HepG2 (cell line): ENCODE data around the gene HACD1. TPM values are rescaled to one million over a fixed set of nuclear protein-coding genes. Genes with fewer than 3 reads are reported as not detected.

ENCODE experiments used
- BCL6 ChIP-seq: IDR thresholded peaks from 2 replicates; pipeline ENCODE4 v1.6.1; 2016; ENCODE audit warnings: missing genetic modification reagents, missing compliant biosample characterization
- FOXP1 ChIP-seq, 2 experiments: fragments of 450-650 bp in 1 of 2; IDR thresholded peaks; 2 replicates each; pipeline ENCODE4 v1.6.1; 2017 to 2018; ENCODE audit warnings: antibody characterized with exemption in 1 of 2
- GTF2F1 ChIP-seq: fragments of 150-350 bp; IDR thresholded peaks from 2 replicates; pipeline ENCODE4 v1.6.1; 2014; ENCODE audit warnings: low read length
- HNRNPLL ChIP-seq: fragments of 200-400 bp; formaldehyde crosslinking; IDR thresholded peaks from 2 replicates; pipeline ENCODE4 v1.6.1; 2017; ENCODE audit warnings: mild to moderate bottlenecking, low read depth, low read length; ENCODE audit not compliant: poor library complexity, severe bottlenecking
- KDM5B ChIP-seq: sonication (generic); formaldehyde crosslinking; IDR thresholded peaks from 2 replicates; pipeline ENCODE4 v1.4.0; 2020; ENCODE audit warnings: missing genetic modification reagents, mild to moderate bottlenecking, borderline replicate concordance
- MAZ ChIP-seq, 2 experiments: sonication (generic) in 1 of 2; formaldehyde crosslinking in 1 of 2; IDR thresholded peaks; 2 replicates each; pipeline versions ENCODE4 v1.5.0 to v1.6.1; 2012 to 2020; ENCODE audit warnings: low read depth in 2 of 2, mild to moderate bottlenecking in 2 of 2, borderline replicate concordance in 1 of 2, improper control_type of control experiment in 1 of 2, low read length in 1 of 2, missing genetic modification reagents in 1 of 2, moderate library complexity in 1 of 2
- MEIS2 ChIP-seq: sonication (generic); formaldehyde crosslinking; IDR thresholded peaks from 2 replicates; pipeline ENCODE4 v1.9.0; 2021; ENCODE audit warnings: mild to moderate bottlenecking, missing genetic modification reagents
- NRL ChIP-seq: sonication (generic); formaldehyde crosslinking; IDR thresholded peaks from 2 replicates; pipeline ENCODE4 v1.5.0; 2020; ENCODE audit warnings: missing genetic modification reagents, mild to moderate bottlenecking, moderate library complexity, borderline replicate concordance
- PHB2 ChIP-seq: fragments of 450-650 bp; IDR thresholded peaks from 2 replicates; pipeline ENCODE4 v1.6.1; 2018; ENCODE audit not compliant: partially characterized antibody
- PHF8 ChIP-seq: sonication (generic); formaldehyde crosslinking; IDR thresholded peaks from 2 replicates; pipeline ENCODE4 v1.5.0; 2020; ENCODE audit warnings: missing genetic modification reagents
- RAD51 ChIP-seq: fragments of 450-650 bp; IDR thresholded peaks from 2 replicates; pipeline ENCODE4 v1.6.1; 2016; ENCODE audit warnings: borderline replicate concordance
- REXO4 ChIP-seq: sonication (generic); formaldehyde crosslinking; IDR thresholded peaks from 2 replicates; pipeline ENCODE4 v1.8.0; 2022; ENCODE audit warnings: missing genetic modification reagents, mild to moderate bottlenecking, borderline replicate concordance
- XRCC5 ChIP-seq: fragments of 200-400 bp; formaldehyde crosslinking; optimal IDR thresholded peaks from 2 replicates; pipeline ENCODE3; 2017; ENCODE audit warnings: mild to moderate bottlenecking, low read length
- ZHX1 ChIP-seq: sonication (generic); formaldehyde crosslinking; IDR thresholded peaks from 2 replicates; pipeline ENCODE4 v1.8.1; 2022; ENCODE audit warnings: low read depth, mild to moderate bottlenecking, missing genetic modification reagents
- ZIK1 ChIP-seq: sonication (generic); formaldehyde crosslinking; IDR thresholded peaks from 2 replicates; pipeline ENCODE4 v1.5.0; 2020; ENCODE audit warnings: mild to moderate bottlenecking, low read depth, missing genetic modification reagents, borderline replicate concordance
- ZNF280B ChIP-seq: sonication (generic); formaldehyde crosslinking; IDR thresholded peaks from 2 replicates; pipeline ENCODE4 v1.5.0; 2020; ENCODE audit warnings: missing genetic modification reagents, mild to moderate bottlenecking, borderline replicate concordance
- ZNF33B ChIP-seq: sonication (generic); formaldehyde crosslinking; IDR thresholded peaks from 2 replicates; pipeline ENCODE4 v1.5.1; 2020; ENCODE audit warnings: mild to moderate bottlenecking, missing genetic modification reagents
- ZNF556 ChIP-seq: sonication (generic); formaldehyde crosslinking; IDR thresholded peaks from 2 replicates; pipeline ENCODE4 v1.4.0; 2020; ENCODE audit warnings: mild to moderate bottlenecking, missing genetic modification reagents, borderline replicate concordance
- ZSCAN9 ChIP-seq: IDR thresholded peaks from 2 replicates; pipeline ENCODE4 v1.6.1; 2016; ENCODE audit warnings: borderline replicate concordance
- ZUFSP ChIP-seq: sonication (generic); formaldehyde crosslinking; IDR thresholded peaks from 2 replicates; pipeline ENCODE4 v1.9.0; 2021; ENCODE audit warnings: missing genetic modification reagents, mild to moderate bottlenecking, borderline replicate concordance
- polyA plus RNA-seq, 8 experiments: library from polyadenylated mRNA; depleted of rRNA in 3 of 8; stranded (reverse) in 7 of 8; unstranded in 1 of 8; fragments of >200 nt; fragmentation: Illumina TruSeq in 4 of 8; extraction: Trizol in 4 of 8; gene quantifications; 2 replicates each; pipeline versions ENCODE4 v1.2.1 to v1.2.3, GENCODE V29; 2011 to 2016; ENCODE audit warnings: low read depth in 4 of 8, missing spikeins in 1 of 8, mixed read lengths in 1 of 8; ENCODE audit not compliant: insufficient read depth in 1 of 8
- total RNA-seq, 5 experiments: library from RNA; depleted of rRNA; stranded (reverse); fragments of >200 nt; fragmentation: Illumina TruSeq; extraction: Trizol; gene quantifications; 2 replicates each; pipeline ENCODE4 v1.2.3, GENCODE V29; 2016; ENCODE audit warnings: low read depth in 1 of 5
- TF ChIP-seq, protein P1 (sequence below): sonication (generic); formaldehyde crosslinking; IDR thresholded peaks from 2 replicates; pipeline ENCODE4 v1.5.0; 2020; ENCODE audit warnings: missing genetic modification reagents

Gene HACD1
- total and polyA plus RNA-seq, 2 of the 13 experiments (the other 11 are each of a cell fraction or from before 2014, with no cell fraction given), result 43.4 to 47.6 TPM

GRCh38 chr10:17617031-17617911 is at the start of gene HACD1 (continued):
- peak; percentile 55; the same call in 1 of the 2 replicates for TF ChIP-seq ZHX1 (CRISPR knock-in tag)
- TF ChIP-seq REXO4 (CRISPR knock-in tag), result no peak
- TF ChIP-seq GTF2F1, result no peak
- peak; percentile 5 for TF ChIP-seq MEIS2 (CRISPR knock-in tag)
- TF ChIP-seq RAD51, result no peak
- TF ChIP-seq, protein P1, sequence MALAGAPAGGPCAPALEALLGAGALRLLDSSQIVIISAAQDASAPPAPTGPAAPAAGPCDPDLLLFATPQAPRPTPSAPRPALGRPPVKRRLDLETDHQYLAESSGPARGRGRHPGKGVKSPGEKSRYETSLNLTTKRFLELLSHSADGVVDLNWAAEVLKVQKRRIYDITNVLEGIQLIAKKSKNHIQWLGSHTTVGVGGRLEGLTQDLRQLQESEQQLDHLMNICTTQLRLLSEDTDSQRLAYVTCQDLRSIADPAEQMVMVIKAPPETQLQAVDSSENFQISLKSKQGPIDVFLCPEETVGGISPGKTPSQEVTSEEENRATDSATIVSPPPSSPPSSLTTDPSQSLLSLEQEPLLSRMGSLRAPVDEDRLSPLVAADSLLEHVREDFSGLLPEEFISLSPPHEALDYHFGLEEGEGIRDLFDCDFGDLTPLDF, result no peak
- no peak for TF ChIP-seq ZNF556
- peak; percentile 31; the same call in 1 of the 2 replicates for TF ChIP-seq ZSCAN9 (CRISPR knock-in tag)
- TF ChIP-seq ZNF33B (CRISPR knock-in tag), result no peak
- TF ChIP-seq KDM5B (CRISPR knock-in tag), result peak; percentile 65
- TF ChIP-seq BCL6 (CRISPR knock-in tag), result peak; percentile 89
- TF ChIP-seq PHF8 (CRISPR knock-in tag), result peak; percentile 75
- TF ChIP-seq NRL (CRISPR knock-in tag), result no peak
- TF ChIP-seq FOXP1 (IDR thresholded peaks at IDR 0.05), result no peak
- no peak for TF ChIP-seq FOXP1 (CRISPR knock-in tag; IDR thresholded peaks at IDR 0.05)
- peak; percentile 69 for TF ChIP-seq HNRNPLL
- no peak for TF ChIP-seq PHB2
- no peak for TF ChIP-seq ZNF280B
- no peak for TF ChIP-seq ZUFSP
- no peak for TF ChIP-seq MAZ (IDR thresholded peaks at IDR 0.05; ENCODE audit: borderline replicate concordance, low read depth, low read length)
- peak; percentile 82 for TF ChIP-seq MAZ (CRISPR knock-in tag; IDR thresholded peaks at IDR 0.05; ENCODE audit: low read depth)
- TF ChIP-seq ZIK1 (CRISPR knock-in tag), result no peak
- peak; percentile 33 for TF ChIP-seq XRCC5
